ENCODE results near the gene SRSF3.
"Not testable (repeated sequence)": the region's sequence is repeated elsewhere in the genome, so short reads cannot be mapped to it uniquely, and the experiment has no call there.

Gene SRSF3

GRCh38 chr6:36560822-36561221 lies 33.3 kb upstream of the SRSF3 start:
- Histone ChIP-seq H3K9me3 (ENCODE audit: control insufficient read depth, low read length) (no peaks in the 10 kb centered on the region), H3K9ac (ENCODE audit: low read length) (no peak overlapping the region)

GRCh38 chr6:36563237-36563927 lies 30.8 kb upstream of the SRSF3 start:
- peaks cover 8% of the 10 kb centered on the region for H3K4me1 ChIP-seq (ENCODE audit: control insufficient read depth, insufficient read depth, low read length)
- H3K9me3 ChIP-seq (ENCODE audit: control insufficient read depth, low read length): no peaks in the 10 kb centered on the region
- no peak overlapping the region for H3K4me3 ChIP-seq (ENCODE audit: low read length)
- no peaks in the 10 kb centered on the region for H3K36me3 ChIP-seq (ENCODE audit: control insufficient read depth, insufficient read depth, low read length)
- no peak overlapping the region for H3K9ac ChIP-seq (ENCODE audit: low read length)
- no peaks in the 10 kb centered on the region for H3K27me3 ChIP-seq (ENCODE audit: control insufficient read depth, insufficient read depth, low read length)

More at GRCh38 chr6:36560822-36561221, 33.3 kb upstream of the SRSF3 start:
- Histone ChIP-seq H3K4me3 (ENCODE audit: low read length) (no peak overlapping the region), H3K36me3 (ENCODE audit: control insufficient read depth, insufficient read depth, low read length) (no peaks in the 10 kb centered on the region), H3K27me3 (ENCODE audit: control insufficient read depth, insufficient read depth, low read length) (no peaks in the 10 kb centered on the region), H3K4me1 (ENCODE audit: control insufficient read depth, insufficient read depth, low read length) (peaks cover 19% of the 10 kb centered on the region)

- Histone ChIP-seq H3K9ac (ENCODE audit: low read length) (no peak overlapping the region), H3K9me3 (ENCODE audit: control insufficient read depth, low read length) (no peaks in the 10 kb centered on the region), H3K4me1 (ENCODE audit: control insufficient read depth, insufficient read depth, low read length) (peaks cover 6% of the 10 kb centered on the region), H3K27me3 (ENCODE audit: control insufficient read depth, insufficient read depth, low read length) (no peaks in the 10 kb centered on the region), H3K4me3 (ENCODE audit: low read length) (no peak overlapping the region), H3K36me3 (ENCODE audit: control insufficient read depth, insufficient read depth, low read length) (no peaks in the 10 kb centered on the region)
Measured at GRCh38 chr6:36563928-36564284, 30.3 kb upstream of the SRSF3 start.

GRCh38 chr6:36566418-36566905 lies 27.7 kb upstream of the SRSF3 start:
- H3K4me1 ChIP-seq (ENCODE audit: control insufficient read depth, insufficient read depth, low read length): no peaks in the 10 kb centered on the region
- H3K36me3 ChIP-seq (ENCODE audit: control insufficient read depth, insufficient read depth, low read length): no peaks in the 10 kb centered on the region
- H3K27me3 ChIP-seq (ENCODE audit: control insufficient read depth, insufficient read depth, low read length): no peaks in the 10 kb centered on the region
- no peak overlapping the region for H3K9ac ChIP-seq (ENCODE audit: low read length)
- no peaks in the 10 kb centered on the region for H3K9me3 ChIP-seq (ENCODE audit: control insufficient read depth, low read length)
- H3K4me3 ChIP-seq (ENCODE audit: low read length): no peak overlapping the region

GRCh38 chr6:36570264-36570663 lies 23.9 kb upstream of the SRSF3 start:
- no peaks in the 10 kb centered on the region for H3K27me3 ChIP-seq (ENCODE audit: control insufficient read depth, insufficient read depth, low read length)
- no peak overlapping the region for H3K4me3 ChIP-seq (ENCODE audit: low read length)
- no peaks in the 10 kb centered on the region for H3K36me3 ChIP-seq (ENCODE audit: control insufficient read depth, insufficient read depth, low read length)
- no peaks in the 10 kb centered on the region for H3K4me1 ChIP-seq (ENCODE audit: control insufficient read depth, insufficient read depth, low read length)
- H3K9ac ChIP-seq (ENCODE audit: low read length): no peak overlapping the region
- no peaks in the 10 kb centered on the region for H3K9me3 ChIP-seq (ENCODE audit: control insufficient read depth, low read length)

GRCh38 chr6:36571122-36572043 lies 22.8 kb upstream of the SRSF3 start:
- Histone ChIP-seq H3K9me3 (ENCODE audit: control insufficient read depth, low read length) (no peaks in the 10 kb centered on the region), H3K9ac (ENCODE audit: low read length) (no peak overlapping the region), H3K27me3 (ENCODE audit: control insufficient read depth, insufficient read depth, low read length) (no peaks in the 10 kb centered on the region), H3K4me1 (ENCODE audit: control insufficient read depth, insufficient read depth, low read length) (no peaks in the 10 kb centered on the region), H3K4me3 (ENCODE audit: low read length) (no peak overlapping the region), H3K36me3 (ENCODE audit: control insufficient read depth, insufficient read depth, low read length) (no peaks in the 10 kb centered on the region)

GRCh38 chr6:36572353-36573311 lies 21.5 kb upstream of the SRSF3 start:
- not testable (repeated sequence) for H3K9me3 ChIP-seq (ENCODE audit: control insufficient read depth, low read length); H3K27me3 ChIP-seq (ENCODE audit: control insufficient read depth, insufficient read depth, low read length); H3K36me3 ChIP-seq (ENCODE audit: control insufficient read depth, insufficient read depth, low read length); H3K4me1 ChIP-seq (ENCODE audit: control insufficient read depth, insufficient read depth, low read length); H3K4me3 ChIP-seq (ENCODE audit: low read length); H3K9ac ChIP-seq (ENCODE audit: low read length)

- Histone ChIP-seq H3K9me3 (ENCODE audit: control insufficient read depth, low read length) (no peaks in the 10 kb centered on the region), H3K36me3 (ENCODE audit: control insufficient read depth, insufficient read depth, low read length) (no peaks in the 10 kb centered on the region), H3K27me3 (ENCODE audit: control insufficient read depth, insufficient read depth, low read length) (no peaks in the 10 kb centered on the region), H3K9ac (ENCODE audit: low read length) (no peak overlapping the region), H3K4me1 (ENCODE audit: control insufficient read depth, insufficient read depth, low read length) (peaks cover 13% of the 10 kb centered on the region), H3K4me3 (ENCODE audit: low read length) (no peak overlapping the region)
Measured at GRCh38 chr6:36574679-36575078, 19.5 kb upstream of the SRSF3 start.

GRCh38 chr6:36576578-36576977 lies 17.6 kb upstream of the SRSF3 start:
- Histone ChIP-seq H3K9me3 (ENCODE audit: control insufficient read depth, low read length) (no peaks in the 10 kb centered on the region), H3K4me1 (ENCODE audit: control insufficient read depth, insufficient read depth, low read length) (peaks cover 18% of the 10 kb centered on the region), H3K4me3 (ENCODE audit: low read length) (no peak overlapping the region), H3K36me3 (ENCODE audit: control insufficient read depth, insufficient read depth, low read length) (no peaks in the 10 kb centered on the region), H3K9ac (ENCODE audit: low read length) (no peak overlapping the region), H3K27me3 (ENCODE audit: control insufficient read depth, insufficient read depth, low read length) (no peaks in the 10 kb centered on the region)

- no peak overlapping the region for H3K4me3 ChIP-seq (ENCODE audit: low read length)
- no peaks in the 10 kb centered on the region for H3K36me3 ChIP-seq (ENCODE audit: control insufficient read depth, insufficient read depth, low read length)
- H3K9ac ChIP-seq (ENCODE audit: low read length): no peak overlapping the region
- peaks cover 18% of the 10 kb centered on the region for H3K4me1 ChIP-seq (ENCODE audit: control insufficient read depth, insufficient read depth, low read length)
- H3K27me3 ChIP-seq (ENCODE audit: control insufficient read depth, insufficient read depth, low read length): no peaks in the 10 kb centered on the region
- H3K9me3 ChIP-seq (ENCODE audit: control insufficient read depth, low read length): no peaks in the 10 kb centered on the region
Measured at GRCh38 chr6:36577301-36577700, 16.9 kb upstream of the SRSF3 start.

GRCh38 chr6:36578030-36578429 lies 16.1 kb upstream of the SRSF3 start:
- Histone ChIP-seq H3K9me3 (ENCODE audit: control insufficient read depth, low read length) (no peaks in the 10 kb centered on the region), H3K36me3 (ENCODE audit: control insufficient read depth, insufficient read depth, low read length) (no peaks in the 10 kb centered on the region), H3K4me3 (ENCODE audit: low read length) (no peak overlapping the region), H3K27me3 (ENCODE audit: control insufficient read depth, insufficient read depth, low read length) (no peaks in the 10 kb centered on the region), H3K4me1 (ENCODE audit: control insufficient read depth, insufficient read depth, low read length) (peaks cover 18% of the 10 kb centered on the region), H3K9ac (ENCODE audit: low read length) (no peak overlapping the region)

Measured in mucosa of stomach (tissue), 1 donor.